GM12878 (cell line): ENCODE data around the gene PPP3CA. TPM values are rescaled to one million over a fixed set of nuclear protein-coding genes. Genes with fewer than 3 reads are reported as not detected.

Experiments used
- ATAC-seq: fragments of 200-7000 bp; cut with Tn5 transposase; 3 replicates; pipeline ENCODE4 v1.9.1; 2020; ENCODE audit warnings: mild to moderate bottlenecking, moderate library complexity
- BruUV-seq: library from RNA; stranded (reverse); fragments of 400-500 nt; replicated peaks from 2 replicates; lab custom pipeline; 2021; lab: Mats Ljungman, UMichigan
- CTCF ChIA-PET: fragments of 300-600 bp; sonication (Branson Sonifier 250); formaldehyde crosslinking; extraction: SDS; loops from one replicate; lab custom pipeline; 2021; ENCODE audit warnings: inconsistent platforms; lab: Yijun Ruan, JAX
- POLR2A ChIA-PET: fragments of 350-600 bp; formaldehyde crosslinking; extraction: SDS; loops from one replicate; lab custom pipeline; 2021; ENCODE audit warnings: inconsistent platforms; lab: Charles Lee
- RAD21 ChIA-PET: fragments of 300-600 bp; sonication (Branson Sonifier 250); formaldehyde crosslinking; loops from one replicate; lab custom pipeline; 2023; ENCODE audit warnings: antibody characterized with exemption; ENCODE audit not compliant: unreplicated experiment; lab: Charles Lee
- SMC1A ChIA-PET: fragments of 300-600 bp; sonication (Branson Sonifier 250); formaldehyde crosslinking; loops from one replicate; lab custom pipeline; 2023; ENCODE audit not compliant: unreplicated experiment, uncharacterized antibody; lab: Charles Lee
- DNase-seq: peaks from one replicate; pipeline ENCODE4 v3.0.0-alpha.2; 2011; ENCODE audit warnings: low read depth, low spot score
- FAIRE-seq: peaks from 3 replicates; lab custom pipeline; 2011; peaks lifted over from hg19 to GRCh38; lab: Jason Lieb, UNC
- H2AFZ ChIP-seq: 2 replicates; pipeline ENCODE4 v1.6.0; 2011; ENCODE audit warnings: low read depth, low read length, control low read depth; ENCODE audit not compliant: control insufficient read depth
- H3K27ac ChIP-seq: 2 replicates; pipeline ENCODE4 v1.5.1; 2011; ENCODE audit warnings: control low read depth; ENCODE audit not compliant: control insufficient read depth, insufficient read depth
- H3K27me3 ChIP-seq, 2 experiments: replicated peaks in 1 of 2; 2 replicates each; pipeline versions ENCODE4 v1.6.0 to v1.6.1; 2011; ENCODE audit warnings: low read length in 1 of 2; ENCODE audit not compliant: control insufficient read depth in 2 of 2, insufficient read depth in 2 of 2
- H3K36me3 ChIP-seq, 2 experiments: 2 replicates each; pipeline ENCODE4 v1.5.1; 2011; ENCODE audit warnings: low read length in 1 of 2; ENCODE audit not compliant: control insufficient read depth in 2 of 2, insufficient read depth in 2 of 2
- H3K4me1 ChIP-seq: 2 replicates; pipeline ENCODE4 v1.6.1; 2011; ENCODE audit warnings: mild to moderate bottlenecking, low read length, moderate library complexity, mixed read lengths; ENCODE audit not compliant: control insufficient read depth, insufficient read depth
- H3K4me2 ChIP-seq: 2 replicates; pipeline ENCODE4 v1.6.0; 2011; ENCODE audit warnings: control low read depth; ENCODE audit not compliant: control insufficient read depth, insufficient read depth
- H3K4me3 ChIP-seq: fragments of 200-600 bp; sonication (generic); 2 replicates; pipeline ENCODE4 v1.5.1; 2016
- H3K79me2 ChIP-seq: 2 replicates; pipeline ENCODE4 v1.6.0; 2011; ENCODE audit warnings: low read length; ENCODE audit not compliant: control insufficient read depth, insufficient read depth
- H3K9ac ChIP-seq: 2 replicates; pipeline ENCODE4 v1.8.0; 2011; ENCODE audit warnings: low read length, control low read depth, mixed read lengths; ENCODE audit not compliant: control insufficient read depth, insufficient read depth
- H3K9me3 ChIP-seq: replicated peaks from 3 replicates; pipeline ENCODE4 v1.5.1; 2011; ENCODE audit warnings: mild to moderate bottlenecking, low read length; ENCODE audit not compliant: control insufficient read depth, insufficient read depth
- H4K20me1 ChIP-seq: 2 replicates; pipeline ENCODE4 v1.6.0; 2011; ENCODE audit not compliant: control insufficient read depth, insufficient read depth
- HDAC6 ChIP-seq: fragments of 200-600 bp; sonication (generic); IDR thresholded peaks from one replicate; pipeline ENCODE4 v1.8.0; 2017; ENCODE audit warnings: antibody characterized with exemption; ENCODE audit not compliant: unreplicated experiment
- MAX ChIP-seq: IDR thresholded peaks from 2 replicates; pipeline ENCODE4 v1.6.1; 2012; ENCODE audit warnings: low read depth, low read length, improper control_type of control experiment
- MYB ChIP-seq: fragments of 150-350 bp; IDR thresholded peaks from 2 replicates; pipeline ENCODE4 v1.6.1; 2014; ENCODE audit warnings: mild to moderate bottlenecking, low read depth, low read length, borderline replicate concordance
- PML ChIP-seq: IDR thresholded peaks from 2 replicates; pipeline ENCODE4 v1.6.1; 2012; ENCODE audit warnings: low read length, inconsistent platforms
- USF2 ChIP-seq: IDR thresholded peaks from 2 replicates; pipeline ENCODE4 v1.6.1; 2011; ENCODE audit warnings: low read depth, low read length, improper control_type of control experiment, borderline replicate concordance
- ZNF384 ChIP-seq: IDR thresholded peaks from 2 replicates; pipeline ENCODE4 v1.6.1; 2012; ENCODE audit warnings: low read depth, mild to moderate bottlenecking, low read length, improper control_type of control experiment, borderline replicate concordance
- ZNF622 ChIP-seq: fragments of 450-650 bp; IDR thresholded peaks from 2 replicates; pipeline ENCODE4 v1.6.1; 2017; ENCODE audit warnings: mild to moderate bottlenecking, inconsistent platforms
- in situ Hi-C: fragments of 300-500 bp; cut with MboI; formaldehyde crosslinking; loops from 9 replicates; pipeline ENCODE4 v1.14.3; 2018; ENCODE audit warnings: mixed read lengths
- intact Hi-C: fragments of 100-400 bp; cut with micrococcal nuclease; formaldehyde crosslinking; loops from one replicate; pipeline ENCODE4 v1.14.2; 2022; ENCODE audit not compliant: unreplicated experiment
- polyA plus RNA-seq, 11 experiments: library from polyadenylated mRNA; depleted of rRNA in 4 of 11; unstranded in 6 of 11; stranded (reverse) in 5 of 11; fragments of >200 nt; fragmentation: Nextera tagmentation in 4 of 11; fragmentation: Illumina TruSeq in 1 of 11; extraction: Ambion mirVana in 4 of 11; extraction: Trizol in 1 of 11; gene quantifications; 1 replicate in 1 of 11; 2 replicates in 10 of 11; pipeline versions ENCODE4 v1.2.1 to v1.2.3, GENCODE V29; 2011 to 2016; ENCODE audit warnings: inconsistent platforms in 2 of 11, missing spikeins in 2 of 11, low read depth in 1 of 11
- total RNA-seq, 4 experiments: library from RNA; depleted of rRNA in 3 of 4; stranded (reverse); fragments of >200 nt in 3 of 4; fragmentation: Illumina TruSeq in 1 of 4; extraction: Trizol in 1 of 4; gene quantifications; 2 replicates each; pipeline versions ENCODE4 v1.2.1 to v1.2.3, GENCODE V29; 2013 to 2021
- TF ChIP-seq, protein P1 (sequence below): IDR thresholded peaks from 2 replicates; pipeline ENCODE4 v1.6.1; 2012; ENCODE audit warnings: mild to moderate bottlenecking, low read depth, low read length

PPP3CA gene
- total and polyA plus RNA-seq, 10 of the 15 experiments (the other 5 are each of a cell fraction or from before 2014, with no cell fraction given), result 0.33 to 9.0 (median 1.0) TPM

DNA sequence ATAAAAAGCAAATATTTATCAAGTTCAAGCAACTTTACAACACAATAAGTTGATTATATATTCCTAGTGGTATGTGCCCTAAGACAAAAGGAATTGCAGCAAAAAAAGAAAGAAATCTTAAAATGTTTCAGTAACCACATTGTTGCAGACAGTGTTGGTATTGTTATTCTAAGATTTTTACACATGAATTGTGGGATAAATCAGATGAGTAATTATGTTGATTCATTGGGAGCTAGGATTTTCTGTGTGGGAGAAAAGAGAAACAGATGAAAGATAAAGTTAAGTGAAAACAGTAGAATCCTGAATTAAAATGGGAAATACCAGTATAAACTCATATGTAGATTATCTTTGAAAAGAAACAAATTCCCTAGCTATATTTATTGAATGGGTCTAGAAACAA, 362.4 kb downstream of the PPP3CA start:
- RAD21 ChIA-PET, result no interaction called here
- Histone ChIP-seq H3K36me3 (no peaks in the 10 kb centered on the region), H3K9ac (no peak overlapping the region), H3K27me3 (no peaks in the 10 kb centered on the region; a peak in 1 of 4 replicates), H3K27ac (no peak overlapping the region), H3K9me3 (no peaks in the 10 kb centered on the region), H3K4me3 (no peak overlapping the region), H3K4me1 (no peaks in the 10 kb centered on the region), H3K79me2 (no peaks in the 10 kb centered on the region), H2AFZ (no peak overlapping the region), H3K4me2 (no peak overlapping the region), H4K20me1 (no peaks in the 10 kb centered on the region)
- ATAC-seq (no peak), DNase-seq (no peak), FAIRE-seq (no peak)
- in situ Hi-C loops, result no loop called here
- intact Hi-C loops, result no loop called here
- POLR2A ChIA-PET, result no interaction called here
- SMC1A ChIA-PET, result interaction anchor here (0.7 kb wide), 2 partner anchors 326 to 550 kb away, joined by 4 to 5 read pairs; no protein-coding TSS in a partner anchor
- CTCF ChIA-PET, result interaction anchor here (0.6 kb wide), 1 partner anchor 163 kb away, joined by 3 read pairs; no protein-coding TSS in a partner anchor
- BruUV-seq, result no TSS peak
- TF ChIP-seq PML, result no peak
- TF ChIP-seq, protein P1, sequence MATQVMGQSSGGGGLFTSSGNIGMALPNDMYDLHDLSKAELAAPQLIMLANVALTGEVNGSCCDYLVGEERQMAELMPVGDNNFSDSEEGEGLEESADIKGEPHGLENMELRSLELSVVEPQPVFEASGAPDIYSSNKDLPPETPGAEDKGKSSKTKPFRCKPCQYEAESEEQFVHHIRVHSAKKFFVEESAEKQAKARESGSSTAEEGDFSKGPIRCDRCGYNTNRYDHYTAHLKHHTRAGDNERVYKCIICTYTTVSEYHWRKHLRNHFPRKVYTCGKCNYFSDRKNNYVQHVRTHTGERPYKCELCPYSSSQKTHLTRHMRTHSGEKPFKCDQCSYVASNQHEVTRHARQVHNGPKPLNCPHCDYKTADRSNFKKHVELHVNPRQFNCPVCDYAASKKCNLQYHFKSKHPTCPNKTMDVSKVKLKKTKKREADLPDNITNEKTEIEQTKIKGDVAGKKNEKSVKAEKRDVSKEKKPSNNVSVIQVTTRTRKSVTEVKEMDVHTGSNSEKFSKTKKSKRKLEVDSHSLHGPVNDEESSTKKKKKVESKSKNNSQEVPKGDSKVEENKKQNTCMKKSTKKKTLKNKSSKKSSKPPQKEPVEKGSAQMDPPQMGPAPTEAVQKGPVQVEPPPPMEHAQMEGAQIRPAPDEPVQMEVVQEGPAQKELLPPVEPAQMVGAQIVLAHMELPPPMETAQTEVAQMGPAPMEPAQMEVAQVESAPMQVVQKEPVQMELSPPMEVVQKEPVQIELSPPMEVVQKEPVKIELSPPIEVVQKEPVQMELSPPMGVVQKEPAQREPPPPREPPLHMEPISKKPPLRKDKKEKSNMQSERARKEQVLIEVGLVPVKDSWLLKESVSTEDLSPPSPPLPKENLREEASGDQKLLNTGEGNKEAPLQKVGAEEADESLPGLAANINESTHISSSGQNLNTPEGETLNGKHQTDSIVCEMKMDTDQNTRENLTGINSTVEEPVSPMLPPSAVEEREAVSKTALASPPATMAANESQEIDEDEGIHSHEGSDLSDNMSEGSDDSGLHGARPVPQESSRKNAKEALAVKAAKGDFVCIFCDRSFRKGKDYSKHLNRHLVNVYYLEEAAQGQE, result no peak
- no peak for TF ChIP-seq ZNF622
- TF ChIP-seq MYB, result no peak
- no peak for TF ChIP-seq ZNF384
- TF ChIP-seq USF2, result no peak
- no peak for TF ChIP-seq MAX
- TF ChIP-seq HDAC6, result no peak
